ENCODE measurements around the gene KATNAL2. TPM values are rescaled to one million over a fixed set of nuclear protein-coding genes. Genes with fewer than 3 reads are reported as not detected.

Gene KATNAL2
- total RNA-seq, 6 experiments from 2014 or later = 1.2 to 5.1 (median 2.7) TPM

- intact Hi-C loops (cut with DNase I) = no loop called here
- Histone ChIP-seq H3K9me3 (no peaks in the 10 kb centered on the region), H3K36me3 (peaks cover 0 to under 1% (median 0%) of the 10 kb centered on the region in 4 donors), H3K27ac (no peak overlapping the region), H3K4me1 (no peaks in the 10 kb centered on the region), H3K27me3 (no peaks in the 10 kb centered on the region), H3K4me3 (no peak overlapping the region)
- ATAC-seq (no peak), DNase-seq (no peak)
- TF ChIP-seq POLR2A (IDR thresholded peaks at IDR 0.05) (no peak), CTCF (IDR thresholded peaks at IDR 0.05) (no peak)
These were observed 223.9 kb downstream of the KATNAL2 start for GRCh38 chr18:47141289-47141688.

- H3K36me3 ChIP-seq = no peaks in the 10 kb centered on the region
- H3K9me3 ChIP-seq = no peaks in the 10 kb centered on the region
- DNase-seq = no peak
- no peaks in the 10 kb centered on the region for H3K27me3 ChIP-seq
- WGBS (ENCODE audit: insufficient coverage, low coverage, low lambda C conversion rate, missing lambda C conversion rate) = 91% methylated on average over 5 of the region's 5 CpGs
- H3K27ac ChIP-seq = no peak overlapping the region
- no peak for ATAC-seq
- H3K4me1 ChIP-seq = no peaks in the 10 kb centered on the region
- no peak for TF ChIP-seq CTCF (IDR thresholded peaks at IDR 0.05)
- TF ChIP-seq POLR2A (IDR thresholded peaks at IDR 0.05) = no peak
- intact Hi-C loops (cut with DNase I) = no loop called here
- no peak overlapping the region for H3K4me3 ChIP-seq
These were observed 225.8 kb downstream of the KATNAL2 start for GRCh38 chr18:47143153-47143552.

- H3K27me3 ChIP-seq = no peaks in the 10 kb centered on the region
- TF ChIP-seq CTCF (IDR thresholded peaks at IDR 0.05) = no peak
- intact Hi-C loops (cut with DNase I) = no loop called here
These were observed 226.6 kb downstream of the KATNAL2 start for GRCh38 chr18:47143899-47144485.

GRCh38 chr18:47146206-47146605, 228.8 kb downstream of the KATNAL2 start:
- no peak overlapping the region for H3K27ac ChIP-seq
- TF ChIP-seq POLR2A (IDR thresholded peaks at IDR 0.05) = no peak
- no peak for TF ChIP-seq CTCF (IDR thresholded peaks at IDR 0.05)
- intact Hi-C loops (cut with DNase I) = no loop called here
- no peaks in the 10 kb centered on the region for H3K36me3 ChIP-seq
- no peak for ATAC-seq
- H3K9me3 ChIP-seq = no peaks in the 10 kb centered on the region
- 83% methylated on average over 3 of the region's 3 CpGs for WGBS (ENCODE audit: insufficient coverage, low coverage, low lambda C conversion rate, missing lambda C conversion rate)
- no peak for DNase-seq
- no peaks in the 10 kb centered on the region for H3K27me3 ChIP-seq
- H3K4me3 ChIP-seq = no peak overlapping the region
- peaks cover 0 to 9% (median 1%) of the 10 kb centered on the region in 4 donors for H3K4me1 ChIP-seq

More at GRCh38 chr18:47143899-47144485, 226.6 kb downstream of the KATNAL2 start:
- WGBS (ENCODE audit: insufficient coverage, low coverage, low lambda C conversion rate, missing lambda C conversion rate) = 91% methylated on average over 4 of the region's 4 CpGs
- Histone ChIP-seq H3K9me3 (no peaks in the 10 kb centered on the region), H3K27ac (no peak overlapping the region), H3K4me1 (peaks cover 0 to 2% (median 0%) of the 10 kb centered on the region in 4 donors), H3K4me3 (no peak overlapping the region), H3K36me3 (no peaks in the 10 kb centered on the region)
- ATAC-seq = no peak
- DNase-seq = no peak
